CD14-positive monocyte (primary cell): ENCODE results near the gene PEX5. TPM values are rescaled to one million over a fixed set of nuclear protein-coding genes. Genes with fewer than 3 reads are reported as not detected.
A peak's percentile ranks its signal among the peaks of the same experiment; 100 is the strongest.

ENCODE experiments used
- DNase-seq, 3 donors: peaks; one replicate each; pipeline ENCODE4 v3.0.0-alpha.2; 2011 to 2022
- H2AFZ ChIP-seq: 2 replicates; pipeline ENCODE4 v1.6.0; 2012; ENCODE audit warnings: mild to moderate bottlenecking, low read depth, low read length, inconsistent platforms; ENCODE audit not compliant: insufficient read depth, poor library complexity, severe bottlenecking
- H3K27ac ChIP-seq, 2 donors: 1 replicate in 1 of 2; 2 replicates in 1 of 2; pipeline ENCODE4 v1.5.1; 2012 to 2013; ENCODE audit warnings: low read length in 2 of 2, control low read depth in 1 of 2, inconsistent platforms in 1 of 2, low read depth in 1 of 2, mild to moderate bottlenecking in 1 of 2
- H3K27me3 ChIP-seq, 2 donors: one replicate each; pipeline versions ENCODE4 v1.6.0 to v1.6.1; 2011 to 2013; ENCODE audit warnings: low read length in 2 of 2; ENCODE audit not compliant: control insufficient read depth in 2 of 2, insufficient read depth in 2 of 2
- H3K36me3 ChIP-seq, 2 donors: replicated peaks in 1 of 2; 1 replicate in 1 of 2; 2 replicates in 1 of 2; pipeline versions ENCODE4 v1.5.1 to v1.6.1; 2012 to 2013; ENCODE audit warnings: low read length in 2 of 2, control low read depth in 1 of 2, inconsistent platforms in 1 of 2, mild to moderate bottlenecking in 1 of 2; ENCODE audit not compliant: insufficient read depth in 2 of 2, control insufficient read depth in 1 of 2
- H3K4me1 ChIP-seq, 2 donors: 1 replicate in 1 of 2; 2 replicates in 1 of 2; pipeline versions ENCODE4 v1.5.1 to v1.6.1; 2012 to 2013; ENCODE audit warnings: low read length in 2 of 2, control low read depth in 1 of 2, inconsistent platforms in 1 of 2, mild to moderate bottlenecking in 1 of 2, moderate library complexity in 1 of 2; ENCODE audit not compliant: insufficient read depth in 2 of 2, control insufficient read depth in 1 of 2
- H3K4me2 ChIP-seq: replicated peaks from 2 replicates; pipeline ENCODE3; 2012; ENCODE audit warnings: low read length, moderate library complexity, mild to moderate bottlenecking; ENCODE audit not compliant: poor library complexity, severe bottlenecking; ENCODE audit errors: extremely low read depth
- H3K4me3 ChIP-seq, 3 experiments: fragments of 200-600 bp in 1 of 3; sonication (generic) in 1 of 3; replicated peaks in 1 of 3; 1 replicate in 2 of 3; 2 replicates in 1 of 3; pipeline ENCODE4 v1.5.1; 2011 to 2013; ENCODE audit warnings: low read length in 3 of 3, mild to moderate bottlenecking in 3 of 3, control low read depth in 2 of 3, low read depth in 2 of 3, inconsistent platforms in 1 of 3, moderate library complexity in 1 of 3
- H3K79me2 ChIP-seq: 2 replicates; pipeline ENCODE4 v1.6.0; 2012; ENCODE audit warnings: mild to moderate bottlenecking, control low read depth, inconsistent platforms, low read length, moderate library complexity; ENCODE audit not compliant: insufficient read depth
- H3K9ac ChIP-seq: 2 replicates; pipeline ENCODE4 v1.6.0; 2017; ENCODE audit warnings: low read length, mild to moderate bottlenecking; ENCODE audit not compliant: insufficient read depth, poor library complexity, severe bottlenecking
- H3K9me3 ChIP-seq, 2 donors: replicated peaks in 1 of 2; 1 replicate in 1 of 2; 2 replicates in 1 of 2; pipeline versions ENCODE4 v1.5.1 to v1.6.1; 2012 to 2013; ENCODE audit warnings: low read length in 2 of 2, control low read depth in 1 of 2; ENCODE audit not compliant: control insufficient read depth in 1 of 2, insufficient read depth in 1 of 2
- H4K20me1 ChIP-seq: 2 replicates; pipeline ENCODE4 v1.6.0; 2012; ENCODE audit warnings: mild to moderate bottlenecking, low read length, control low read depth, moderate library complexity; ENCODE audit not compliant: insufficient read depth
- H3K27ac Mint-ChIP-seq, 7 donors: one replicate each; pipeline ENCODE4 v1.8.0; 2020; ENCODE audit warnings: mild to moderate bottlenecking in 7 of 7, mixed read lengths in 7 of 7, moderate library complexity in 6 of 7, inconsistent platforms in 2 of 7
- H3K27me3 Mint-ChIP-seq, 3 donors: one replicate each; pipeline ENCODE4 v1.8.0; 2021 to 2022; ENCODE audit warnings: low read depth in 3 of 3, mild to moderate bottlenecking in 3 of 3, mixed read lengths in 3 of 3, moderate library complexity in 3 of 3, inconsistent platforms in 1 of 3
- H3K36me3 Mint-ChIP-seq, 2 donors: one replicate each; pipeline ENCODE4 v1.8.0; 2020; ENCODE audit warnings: mixed read lengths in 2 of 2, inconsistent platforms in 1 of 2, mild to moderate bottlenecking in 1 of 2
- H3K4me1 Mint-ChIP-seq: one replicate; pipeline ENCODE4 v1.8.0; 2020; ENCODE audit warnings: mild to moderate bottlenecking, mixed read lengths
- H3K4me3 Mint-ChIP-seq, 2 donors: one replicate each; pipeline ENCODE4 v1.8.0; 2020; ENCODE audit warnings: mild to moderate bottlenecking in 2 of 2, mixed read lengths in 2 of 2, moderate library complexity in 1 of 2
- H3K9me3 Mint-ChIP-seq, 7 donors: one replicate each; pipeline ENCODE4 v1.8.0; 2020 to 2022; ENCODE audit warnings: mixed read lengths in 7 of 7, mild to moderate bottlenecking in 6 of 7, moderate library complexity in 6 of 7, inconsistent platforms in 2 of 7
- CTCF ChIP-seq: fragments of 200-600 bp; IDR thresholded peaks from one replicate; pipeline ENCODE4 v1.8.0; 2022; ENCODE audit warnings: antibody characterized with exemption, mild to moderate bottlenecking
- WGBS: methylation state at CpG from one replicate; pipeline ENCODE4 v1.1.5; 2013; ENCODE audit warnings: missing lambda C conversion rate; ENCODE audit not compliant: insufficient coverage; 5-methylcytosine and 5-hydroxymethylcytosine counted together
- intact Hi-C, 2 donors: fragments of 100-400 bp; cut with micrococcal nuclease; formaldehyde crosslinking; loops; one replicate each; pipeline versions ENCODE4 v1.15.0 to v1.15.1; 2023
- polyA plus RNA-seq, 3 donors: library from polyadenylated mRNA; depleted of rRNA in 1 of 3; unstranded in 2 of 3; stranded (reverse) in 1 of 3; fragments of 300-500 nt in 2 of 3; fragments of >200 nt in 1 of 3; fragmentation: Illumina TruSeq in 2 of 3; gene quantifications; 1 replicate in 2 of 3; 2 replicates in 1 of 3; pipeline ENCODE4 v1.2.3, GENCODE V29; 2012 to 2021

The PEX5 gene
- polyA plus RNA-seq, 3 donors: 4.3 to 11.3 (median 7.1) TPM

DNA sequence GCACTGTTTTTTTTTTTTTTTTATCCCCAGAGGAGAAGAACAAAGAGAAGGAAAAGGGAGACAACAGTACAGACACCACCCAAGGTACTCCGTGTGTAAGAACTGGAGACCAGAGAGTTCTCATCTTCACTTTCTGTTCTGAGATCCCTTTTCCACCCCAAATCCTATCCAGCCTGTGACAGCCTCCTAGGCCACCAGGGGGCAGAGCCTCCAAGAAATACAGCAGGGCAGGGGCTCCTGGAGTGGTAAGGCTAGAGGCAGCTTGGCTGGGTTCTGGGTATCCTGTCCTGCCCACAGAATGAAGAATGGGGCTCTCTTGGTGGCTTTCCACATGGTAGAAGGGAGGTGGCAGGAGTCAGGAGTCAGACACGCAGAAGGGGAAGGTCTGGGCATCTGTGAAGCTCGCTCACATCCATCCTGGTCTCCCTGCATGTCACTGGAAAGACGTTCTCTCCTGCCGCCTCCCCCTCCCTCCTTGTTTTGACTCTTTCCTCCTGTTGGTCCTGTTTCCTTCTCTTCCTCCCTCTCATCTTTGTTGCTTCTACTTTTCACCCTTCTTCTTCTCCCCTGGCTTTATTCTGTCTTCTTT is 47.3 kb upstream of the PEX5 start:
- H3K27me3 Mint-ChIP-seq: peaks cover 0 to 1% (median 0%) of the 10 kb centered on the region in 3 donors

More for the DNA sequence above, 47.3 kb upstream of the PEX5 start:
- H3K79me2 ChIP-seq: no peaks in the 10 kb centered on the region
- Mint-ChIP-seq H3K36me3 (peaks cover 30 to 44% of the 10 kb centered on the region in 2 donors), H3K27ac (peak overlapping the region in 2 of 7 donors; percentile 25 to 27), H3K4me1 (peaks cover 10% of the 10 kb centered on the region), H3K4me3 (peak overlapping the region; percentile 13 to 32), H3K9me3 (peaks cover 0 to 5% (median 0%) of the 10 kb centered on the region in 7 donors)
- no peak overlapping the region for H3K4me3 ChIP-seq
- H3K4me2 ChIP-seq: no peak overlapping the region
- H3K9ac ChIP-seq: no peak overlapping the region
- no peak overlapping the region for H2AFZ ChIP-seq
- H3K9me3 ChIP-seq: no peaks in the 10 kb centered on the region
- intact Hi-C loops: loop anchor here in 1 of 2 donors (5.0 to 10.0 kb wide), 2 partner anchors 313 to 495 kb away; no protein-coding TSS in a partner anchor
- no peak overlapping the region for H3K27ac ChIP-seq
- peaks cover 0 to 8% of the 10 kb centered on the region in 2 donors for H3K4me1 ChIP-seq
- 82% methylated on average over 4 of the region's 5 CpGs for WGBS
- H3K36me3 ChIP-seq: peaks cover 0 to 1% of the 10 kb centered on the region in 2 donors
- H3K27me3 ChIP-seq: no peaks in the 10 kb centered on the region
- peak; percentile 22 to 44 (median 37) for DNase-seq
- no peaks in the 10 kb centered on the region for H4K20me1 ChIP-seq
- peak; percentile 77 for TF ChIP-seq CTCF
